HepG2 (cell line): Measurements from ENCODE around the gene CCNB1. TPM values are rescaled to one million over a fixed set of nuclear protein-coding genes. Genes with fewer than 3 reads are reported as not detected.

Source experiments
- FOXC1 ChIP-seq: sonication (generic); formaldehyde crosslinking; IDR thresholded peaks from 2 replicates; pipeline ENCODE4 v1.8.0; 2022; ENCODE audit warnings: mild to moderate bottlenecking, missing genetic modification reagents, borderline replicate concordance
- HHEX ChIP-seq: IDR thresholded peaks from 2 replicates; pipeline ENCODE4 v1.6.1; 2016; ENCODE audit warnings: control low read depth
- MAZ ChIP-seq, 2 experiments: sonication (generic) in 1 of 2; formaldehyde crosslinking in 1 of 2; IDR thresholded peaks; 2 replicates each; pipeline versions ENCODE4 v1.5.0 to v1.6.1; 2012 to 2020; ENCODE audit warnings: low read depth in 2 of 2, mild to moderate bottlenecking in 2 of 2, borderline replicate concordance in 1 of 2, improper control_type of control experiment in 1 of 2, low read length in 1 of 2, missing genetic modification reagents in 1 of 2, moderate library complexity in 1 of 2
- PAWR ChIP-seq: sonication (generic); formaldehyde crosslinking; IDR thresholded peaks from 2 replicates; pipeline ENCODE4 v1.4.0; 2020; ENCODE audit warnings: missing genetic modification reagents, mild to moderate bottlenecking, borderline replicate concordance
- POGZ ChIP-seq: sonication (generic); formaldehyde crosslinking; IDR thresholded peaks from 2 replicates; pipeline ENCODE4 v1.4.0; 2020; ENCODE audit warnings: mild to moderate bottlenecking, missing genetic modification reagents
- PPARG ChIP-seq: conservative IDR thresholded peaks from 2 replicates; pipeline ENCODE4 v1.6.1; 2016; ENCODE audit warnings: missing biosample characterization, missing genetic modification reagents
- SCMH1 ChIP-seq: sonication (generic); formaldehyde crosslinking; IDR thresholded peaks from 2 replicates; pipeline ENCODE4 v1.9.0; 2021; ENCODE audit warnings: missing genetic modification reagents, mild to moderate bottlenecking, borderline replicate concordance
- TCF7L2 ChIP-seq: IDR thresholded peaks from 2 replicates; pipeline ENCODE4 v1.6.1; 2011; ENCODE audit warnings: mild to moderate bottlenecking, low read depth, low read length, moderate library complexity
- ZNF263 ChIP-seq: sonication (generic); formaldehyde crosslinking; IDR thresholded peaks from 2 replicates; pipeline ENCODE4 v1.4.0; 2020; ENCODE audit warnings: missing genetic modification reagents
- ZNF772 ChIP-seq: sonication (generic); formaldehyde crosslinking; IDR thresholded peaks from 2 replicates; pipeline ENCODE4 v1.5.0; 2020; ENCODE audit warnings: mild to moderate bottlenecking, missing genetic modification reagents
- polyA plus RNA-seq, 8 experiments: library from polyadenylated mRNA; depleted of rRNA in 3 of 8; stranded (reverse) in 7 of 8; unstranded in 1 of 8; fragments of >200 nt; fragmentation: Illumina TruSeq in 4 of 8; extraction: Trizol in 4 of 8; gene quantifications; 2 replicates each; pipeline versions ENCODE4 v1.2.1 to v1.2.3, GENCODE V29; 2011 to 2016; ENCODE audit warnings: low read depth in 4 of 8, missing spikeins in 1 of 8, mixed read lengths in 1 of 8; ENCODE audit not compliant: insufficient read depth in 1 of 8
- total RNA-seq, 5 experiments: library from RNA; depleted of rRNA; stranded (reverse); fragments of >200 nt; fragmentation: Illumina TruSeq; extraction: Trizol; gene quantifications; 2 replicates each; pipeline ENCODE4 v1.2.3, GENCODE V29; 2016; ENCODE audit warnings: low read depth in 1 of 5
- TF ChIP-seq, protein P1 (sequence below): sonication (generic); formaldehyde crosslinking; IDR thresholded peaks from 2 replicates; pipeline ENCODE4 v1.5.0; 2020; ENCODE audit warnings: mild to moderate bottlenecking, missing genetic modification reagents
- TF ChIP-seq, protein P2 (sequence below): sonication (generic); formaldehyde crosslinking; IDR thresholded peaks from 2 replicates; pipeline ENCODE4 v1.5.0; 2020; ENCODE audit warnings: mild to moderate bottlenecking, low read depth, missing genetic modification reagents, borderline replicate concordance
- TF ChIP-seq, protein P3 (sequence below), 2 experiments: sonication (generic) in 1 of 2; formaldehyde crosslinking in 1 of 2; IDR thresholded peaks; 2 replicates each; pipeline versions ENCODE4 v1.6.1 to v1.9.0; 2014 to 2022; ENCODE audit warnings: antibody characterized with exemption in 1 of 2, borderline replicate concordance in 1 of 2, inconsistent platforms in 1 of 2, low read depth in 1 of 2, missing genetic modification reagents in 1 of 2
- TF ChIP-seq, protein P4 (sequence below), 2 experiments: sonication (generic) in 1 of 2; formaldehyde crosslinking in 1 of 2; IDR thresholded peaks; 2 replicates each; pipeline versions ENCODE4 v1.5.1 to v1.6.1; 2011 to 2020; ENCODE audit warnings: borderline replicate concordance in 1 of 2, low read depth in 1 of 2, low read length in 1 of 2, mild to moderate bottlenecking in 1 of 2, missing genetic modification reagents in 1 of 2, moderate library complexity in 1 of 2

Gene CCNB1
- total and polyA plus RNA-seq, 2 of the 13 experiments (the other 11 are each of a cell fraction or from before 2014, with no cell fraction given) = 82.3 to 316 TPM

DNA sequence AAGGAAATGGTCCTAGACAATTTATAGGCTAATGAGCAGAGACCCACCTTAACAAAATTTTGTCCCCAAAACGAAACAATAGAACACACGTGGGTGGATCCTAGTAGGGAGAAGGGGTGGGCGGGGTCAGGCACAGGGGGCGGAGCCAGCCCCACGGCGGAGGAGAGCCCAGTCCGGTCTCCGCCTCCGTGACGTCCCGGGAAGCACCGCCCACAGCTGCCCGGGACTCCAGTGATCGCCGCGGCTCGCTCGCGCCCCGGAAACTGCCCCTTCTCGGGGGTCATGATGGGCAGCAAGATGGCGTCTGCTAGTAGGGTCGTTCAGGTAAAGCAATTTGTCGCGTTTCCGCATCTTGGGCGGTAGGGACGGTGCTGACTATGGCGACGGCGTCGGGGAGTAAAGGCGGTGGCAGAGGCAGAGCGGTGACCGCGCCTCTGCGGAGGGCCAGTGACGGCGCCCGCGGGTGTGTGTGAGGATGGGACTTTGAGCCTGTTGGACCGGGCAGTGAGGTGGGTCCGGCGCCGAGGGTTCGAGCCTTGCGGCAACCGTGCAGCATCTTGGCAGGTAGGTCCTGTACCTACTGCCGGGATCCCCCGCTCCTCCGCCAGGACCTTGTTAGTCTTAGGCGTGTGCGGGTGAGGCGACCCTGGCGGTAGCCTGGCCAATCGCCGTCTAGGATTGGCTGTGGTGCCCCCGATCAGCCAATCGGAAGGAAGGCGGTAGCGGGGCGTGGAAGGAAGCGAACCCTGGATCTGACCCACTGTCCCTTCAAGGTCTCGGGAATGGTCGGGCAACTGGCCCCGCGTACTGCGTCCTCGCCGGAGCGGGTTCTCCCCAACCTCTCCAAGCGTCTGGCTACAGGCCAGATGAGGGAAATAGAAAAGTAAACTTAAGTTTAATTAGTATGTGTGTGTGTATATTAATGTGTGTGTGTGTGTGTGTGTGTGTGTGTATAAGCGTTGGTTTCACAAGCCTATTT is 50.9 kb downstream of the CCNB1 start (continued):
- TF ChIP-seq, protein P1, sequence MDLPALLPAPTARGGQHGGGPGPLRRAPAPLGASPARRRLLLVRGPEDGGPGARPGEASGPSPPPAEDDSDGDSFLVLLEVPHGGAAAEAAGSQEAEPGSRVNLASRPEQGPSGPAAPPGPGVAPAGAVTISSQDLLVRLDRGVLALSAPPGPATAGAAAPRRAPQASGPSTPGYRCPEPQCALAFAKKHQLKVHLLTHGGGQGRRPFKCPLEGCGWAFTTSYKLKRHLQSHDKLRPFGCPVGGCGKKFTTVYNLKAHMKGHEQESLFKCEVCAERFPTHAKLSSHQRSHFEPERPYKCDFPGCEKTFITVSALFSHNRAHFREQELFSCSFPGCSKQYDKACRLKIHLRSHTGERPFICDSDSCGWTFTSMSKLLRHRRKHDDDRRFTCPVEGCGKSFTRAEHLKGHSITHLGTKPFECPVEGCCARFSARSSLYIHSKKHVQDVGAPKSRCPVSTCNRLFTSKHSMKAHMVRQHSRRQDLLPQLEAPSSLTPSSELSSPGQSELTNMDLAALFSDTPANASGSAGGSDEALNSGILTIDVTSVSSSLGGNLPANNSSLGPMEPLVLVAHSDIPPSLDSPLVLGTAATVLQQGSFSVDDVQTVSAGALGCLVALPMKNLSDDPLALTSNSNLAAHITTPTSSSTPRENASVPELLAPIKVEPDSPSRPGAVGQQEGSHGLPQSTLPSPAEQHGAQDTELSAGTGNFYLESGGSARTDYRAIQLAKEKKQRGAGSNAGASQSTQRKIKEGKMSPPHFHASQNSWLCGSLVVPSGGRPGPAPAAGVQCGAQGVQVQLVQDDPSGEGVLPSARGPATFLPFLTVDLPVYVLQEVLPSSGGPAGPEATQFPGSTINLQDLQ (CRISPR knock-in tag) = no peak; the same call in 1 of the 2 replicates
- TF ChIP-seq SCMH1 (no peak), PPARG (CRISPR knock-in tag) (0 out of 2 replicates have a peak, but pooled peaks have one; percentile 13), HHEX (CRISPR knock-in tag) (no peak), ZNF772 (CRISPR knock-in tag) (peak; percentile 63; the same call in 1 of the 2 replicates), MAZ (IDR thresholded peaks at IDR 0.05; ENCODE audit: borderline replicate concordance, low read depth, low read length) (no peak), MAZ (CRISPR knock-in tag; IDR thresholded peaks at IDR 0.05; ENCODE audit: low read depth) (peak; percentile 60), TCF7L2 (no peak), PAWR (CRISPR knock-in tag) (no peak), ZNF263 (CRISPR knock-in tag) (no peak), POGZ (CRISPR knock-in tag) (peak; percentile 82), FOXC1 (CRISPR knock-in tag) (peak; percentile 96)
- TF ChIP-seq, protein P2, sequence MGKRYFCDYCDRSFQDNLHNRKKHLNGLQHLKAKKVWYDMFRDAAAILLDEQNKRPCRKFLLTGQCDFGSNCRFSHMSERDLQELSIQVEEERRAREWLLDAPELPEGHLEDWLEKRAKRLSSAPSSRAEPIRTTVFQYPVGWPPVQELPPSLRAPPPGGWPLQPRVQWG (CRISPR knock-in tag) = no peak
- TF ChIP-seq, protein P3, sequence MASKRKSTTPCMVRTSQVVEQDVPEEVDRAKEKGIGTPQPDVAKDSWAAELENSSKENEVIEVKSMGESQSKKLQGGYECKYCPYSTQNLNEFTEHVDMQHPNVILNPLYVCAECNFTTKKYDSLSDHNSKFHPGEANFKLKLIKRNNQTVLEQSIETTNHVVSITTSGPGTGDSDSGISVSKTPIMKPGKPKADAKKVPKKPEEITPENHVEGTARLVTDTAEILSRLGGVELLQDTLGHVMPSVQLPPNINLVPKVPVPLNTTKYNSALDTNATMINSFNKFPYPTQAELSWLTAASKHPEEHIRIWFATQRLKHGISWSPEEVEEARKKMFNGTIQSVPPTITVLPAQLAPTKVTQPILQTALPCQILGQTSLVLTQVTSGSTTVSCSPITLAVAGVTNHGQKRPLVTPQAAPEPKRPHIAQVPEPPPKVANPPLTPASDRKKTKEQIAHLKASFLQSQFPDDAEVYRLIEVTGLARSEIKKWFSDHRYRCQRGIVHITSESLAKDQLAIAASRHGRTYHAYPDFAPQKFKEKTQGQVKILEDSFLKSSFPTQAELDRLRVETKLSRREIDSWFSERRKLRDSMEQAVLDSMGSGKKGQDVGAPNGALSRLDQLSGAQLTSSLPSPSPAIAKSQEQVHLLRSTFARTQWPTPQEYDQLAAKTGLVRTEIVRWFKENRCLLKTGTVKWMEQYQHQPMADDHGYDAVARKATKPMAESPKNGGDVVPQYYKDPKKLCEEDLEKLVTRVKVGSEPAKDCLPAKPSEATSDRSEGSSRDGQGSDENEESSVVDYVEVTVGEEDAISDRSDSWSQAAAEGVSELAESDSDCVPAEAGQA (IDR thresholded peaks at IDR 0.05; ENCODE audit: low read depth) = no peak
- TF ChIP-seq, protein P3 (CRISPR knock-in tag; IDR thresholded peaks at IDR 0.05; ENCODE audit: borderline replicate concordance) = 0 out of 2 replicates have a peak, but pooled peaks have one; percentile 62
- TF ChIP-seq, protein P4, sequence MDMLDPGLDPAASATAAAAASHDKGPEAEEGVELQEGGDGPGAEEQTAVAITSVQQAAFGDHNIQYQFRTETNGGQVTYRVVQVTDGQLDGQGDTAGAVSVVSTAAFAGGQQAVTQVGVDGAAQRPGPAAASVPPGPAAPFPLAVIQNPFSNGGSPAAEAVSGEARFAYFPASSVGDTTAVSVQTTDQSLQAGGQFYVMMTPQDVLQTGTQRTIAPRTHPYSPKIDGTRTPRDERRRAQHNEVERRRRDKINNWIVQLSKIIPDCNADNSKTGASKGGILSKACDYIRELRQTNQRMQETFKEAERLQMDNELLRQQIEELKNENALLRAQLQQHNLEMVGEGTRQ (IDR thresholded peaks at IDR 0.05; ENCODE audit: low read depth, low read length) = no peak
- TF ChIP-seq, protein P4 (CRISPR knock-in tag; IDR thresholded peaks at IDR 0.05; ENCODE audit: borderline replicate concordance) = 0 out of 2 replicates have a peak, but pooled peaks have one; percentile 45
